Muscle layer of colon (tissue), 2 donors: ENCODE data around the gene POU2F1.
"Not testable (repeated sequence)": the region's sequence is repeated elsewhere in the genome, so short reads cannot be mapped to it uniquely, and the experiment has no call there.

ENCODE experiments used
- H3K27ac ChIP-seq: one replicate; pipeline ENCODE4 v1.7.0; 2013; ENCODE audit warnings: low read depth, mild to moderate bottlenecking, low read length, moderate library complexity
- H3K27me3 ChIP-seq, 2 donors: one replicate each; pipeline ENCODE4 v1.7.0; 2013; ENCODE audit warnings: low read length in 2 of 2, mild to moderate bottlenecking in 2 of 2; ENCODE audit not compliant: insufficient read depth in 2 of 2, control insufficient read depth in 1 of 2
- H3K36me3 ChIP-seq: one replicate; pipeline ENCODE4 v1.7.0; 2013; ENCODE audit warnings: mild to moderate bottlenecking, low read length; ENCODE audit not compliant: insufficient read depth
- H3K4me1 ChIP-seq: one replicate; pipeline ENCODE4 v1.7.0; 2013; ENCODE audit warnings: mild to moderate bottlenecking, low read length; ENCODE audit not compliant: insufficient read depth
- H3K4me3 ChIP-seq, 2 donors: one replicate each; pipeline ENCODE4 v1.7.0; 2013; ENCODE audit warnings: low read length in 2 of 2, low read depth in 1 of 2, mild to moderate bottlenecking in 1 of 2, moderate library complexity in 1 of 2
- H3K9ac ChIP-seq: one replicate; pipeline ENCODE4 v1.7.0; 2013; ENCODE audit warnings: low read length
- H3K9me3 ChIP-seq: one replicate; pipeline ENCODE4 v1.7.0; 2013; ENCODE audit warnings: mild to moderate bottlenecking, low read length
- donor health status: abdominal sarcoma.
- donor health status: Adenocarcinoma of cecum.

The POU2F1 gene

GRCh38 chr1:167221738-167222610, 1.3 kb downstream of the POU2F1 start:
- peak overlapping the region; percentile 45 to 75 for H3K4me3 ChIP-seq
- H3K27ac ChIP-seq = peak overlapping the region; percentile 90
- H3K4me1 ChIP-seq = peaks cover 28% of the 10 kb centered on the region
- H3K9ac ChIP-seq = peak overlapping the region; percentile 72
- no peaks in the 10 kb centered on the region for H3K36me3 ChIP-seq
- no peaks in the 10 kb centered on the region for H3K27me3 ChIP-seq
- H3K9me3 ChIP-seq = no peaks in the 10 kb centered on the region

GRCh38 chr1:167223144-167224103, 2.7 kb downstream of the POU2F1 start:
- Histone ChIP-seq H3K9ac (peak overlapping the region; percentile 72), H3K9me3 (no peaks in the 10 kb centered on the region), H3K4me1 (peaks cover 40% of the 10 kb centered on the region), H3K4me3 (peak overlapping the region in 1 of 2 donors; percentile 45), H3K27ac (peak overlapping the region; percentile 90), H3K27me3 (no peaks in the 10 kb centered on the region), H3K36me3 (no peaks in the 10 kb centered on the region)

- not testable (repeated sequence) for H3K4me3 ChIP-seq, H3K9ac ChIP-seq, H3K27ac ChIP-seq, H3K27me3 ChIP-seq, H3K9me3 ChIP-seq, H3K36me3 ChIP-seq
- H3K4me1 ChIP-seq = peaks cover 40% of the 10 kb centered on the region
These were observed 4.1 kb downstream of the POU2F1 start for GRCh38 chr1:167224734-167225235.

GRCh38 chr1:167225920-167226319, 5.2 kb downstream of the POU2F1 start:
- peaks cover 40% of the 10 kb centered on the region for H3K4me1 ChIP-seq
- H3K9ac ChIP-seq = no peak overlapping the region
- no peaks in the 10 kb centered on the region for H3K36me3 ChIP-seq

GRCh38 chr1:167227934-167228378, 7.3 kb downstream of the POU2F1 start:
- H3K27ac ChIP-seq = no peak overlapping the region
- H3K9me3 ChIP-seq = no peaks in the 10 kb centered on the region
- no peaks in the 10 kb centered on the region for H3K36me3 ChIP-seq
- H3K9ac ChIP-seq = no peak overlapping the region
- H3K4me3 ChIP-seq = no peak overlapping the region
- no peaks in the 10 kb centered on the region for H3K27me3 ChIP-seq
- peaks cover 39% of the 10 kb centered on the region for H3K4me1 ChIP-seq

More at GRCh38 chr1:167225920-167226319, 5.2 kb downstream of the POU2F1 start:
- Histone ChIP-seq H3K27me3 (no peaks in the 10 kb centered on the region), H3K9me3 (no peaks in the 10 kb centered on the region), H3K4me3 (no peak overlapping the region), H3K27ac (no peak overlapping the region)

- H3K27me3 ChIP-seq = no peaks in the 10 kb centered on the region
- H3K27ac ChIP-seq = no peak overlapping the region
- H3K4me3 ChIP-seq = no peak overlapping the region
- peaks cover 28% of the 10 kb centered on the region for H3K4me1 ChIP-seq
- no peaks in the 10 kb centered on the region for H3K36me3 ChIP-seq
- H3K9me3 ChIP-seq = no peaks in the 10 kb centered on the region
- no peak overlapping the region for H3K9ac ChIP-seq
These were observed 9.2 kb downstream of the POU2F1 start for GRCh38 chr1:167229719-167230385.

GRCh38 chr1:167230437-167230836, 9.8 kb downstream of the POU2F1 start:
- Histone ChIP-seq H3K4me1 (peaks cover 31% of the 10 kb centered on the region), H3K9ac (no peak overlapping the region), H3K36me3 (no peaks in the 10 kb centered on the region), H3K9me3 (no peaks in the 10 kb centered on the region), H3K27ac (no peak overlapping the region), H3K4me3 (no peak overlapping the region), H3K27me3 (no peaks in the 10 kb centered on the region)

- Histone ChIP-seq H3K4me1 (peaks cover 23% of the 10 kb centered on the region), H3K9me3 (no peaks in the 10 kb centered on the region), H3K9ac (no peak overlapping the region), H3K36me3 (no peaks in the 10 kb centered on the region), H3K4me3 (no peak overlapping the region), H3K27me3 (no peaks in the 10 kb centered on the region), H3K27ac (no peak overlapping the region)
These were observed 11.3 kb downstream of the POU2F1 start for GRCh38 chr1:167231873-167232450.

GRCh38 chr1:167232801-167233200, 12.1 kb downstream of the POU2F1 start:
- H3K27ac ChIP-seq = no peak overlapping the region
- H3K9me3 ChIP-seq = no peaks in the 10 kb centered on the region
- peaks cover 16% of the 10 kb centered on the region for H3K4me1 ChIP-seq
- H3K36me3 ChIP-seq = no peaks in the 10 kb centered on the region
- no peak overlapping the region for H3K4me3 ChIP-seq
- no peak overlapping the region for H3K9ac ChIP-seq
- no peaks in the 10 kb centered on the region for H3K27me3 ChIP-seq

GRCh38 chr1:167233373-167233772, 12.7 kb downstream of the POU2F1 start:
- no peak overlapping the region for H3K4me3 ChIP-seq
- no peaks in the 10 kb centered on the region for H3K27me3 ChIP-seq
- H3K4me1 ChIP-seq = peaks cover 12% of the 10 kb centered on the region
- H3K27ac ChIP-seq = no peak overlapping the region
- no peak overlapping the region for H3K9ac ChIP-seq
- H3K9me3 ChIP-seq = no peaks in the 10 kb centered on the region
- no peaks in the 10 kb centered on the region for H3K36me3 ChIP-seq
